Measurements from ENCODE around the gene KAT6B. TPM values are rescaled to one million over a fixed set of nuclear protein-coding genes. Genes with fewer than 3 reads are reported as not detected.
"Not testable (repeated sequence)": the region's sequence is repeated elsewhere in the genome, so short reads cannot be mapped to it uniquely, and the experiment has no call there.

The KAT6B gene
- total and polyA plus RNA-seq, 7 donors, result 2.1 to 21.3 (median 16.9) TPM

GRCh38 chr10:74787457-74787856 lies 38.9 kb upstream of the KAT6B start:
- no peaks in the 10 kb centered on the region for H3K4me1 ChIP-seq
- ATAC-seq, result no peak

GRCh38 chr10:74791979-74792378 lies 34.4 kb upstream of the KAT6B start:
- intact Hi-C loops (cut with DNase I), result not testable (repeated sequence)

More at GRCh38 chr10:74787457-74787856, 38.9 kb upstream of the KAT6B start:
- no peaks in the 10 kb centered on the region for H3K36me3 ChIP-seq (ENCODE audit: insufficient read depth in 1 of 2, low read depth in 1 of 2)
- 86 to 89% (median 88%) methylated on average over 5 of the region's 5 CpGs for WGBS, 3 donors
- no peak overlapping the region for H3K27ac ChIP-seq
- no peaks in the 10 kb centered on the region for H3K27me3 ChIP-seq (ENCODE audit: insufficient read depth in 3 of 3, low read length in 2 of 3)
- no peak for TF ChIP-seq CTCF (IDR thresholded peaks at IDR 0.05)
- no peaks in the 10 kb centered on the region for H3K9me3 ChIP-seq
- no peak overlapping the region for H3K4me3 ChIP-seq
- intact Hi-C loops (cut with DNase I), result no loop called here
- no peak for DNase-seq

GRCh38 chr10:74792726-74793125 lies 33.7 kb upstream of the KAT6B start:
- no peak for ATAC-seq
- no peak for DNase-seq
- Histone ChIP-seq H3K36me3 (ENCODE audit: insufficient read depth in 1 of 2, low read depth in 1 of 2) (no peaks in the 10 kb centered on the region), H3K9me3 (no peaks in the 10 kb centered on the region), H3K4me3 (no peak overlapping the region), H3K27me3 (ENCODE audit: insufficient read depth in 3 of 3, low read length in 2 of 3) (no peaks in the 10 kb centered on the region), H3K27ac (no peak overlapping the region), H3K4me1 (no peaks in the 10 kb centered on the region)
- no peak for TF ChIP-seq CTCF (IDR thresholded peaks at IDR 0.05)
- intact Hi-C loops (cut with DNase I), result no loop called here

More at GRCh38 chr10:74791979-74792378, 34.4 kb upstream of the KAT6B start:
- ATAC-seq; H3K27ac ChIP-seq; H3K4me3 ChIP-seq; H3K27me3 ChIP-seq (ENCODE audit: insufficient read depth in 3 of 3, low read length in 2 of 3); DNase-seq; H3K36me3 ChIP-seq (ENCODE audit: insufficient read depth in 1 of 2, low read depth in 1 of 2); H3K9me3 ChIP-seq; H3K4me1 ChIP-seq: not testable (repeated sequence)
- 85 to 95% (median 94%) methylated on average over 5 of the region's 5 CpGs for WGBS, 3 donors

GRCh38 chr10:74793240-74793639 lies 33.2 kb upstream of the KAT6B start:
- H3K36me3 ChIP-seq (ENCODE audit: insufficient read depth in 1 of 2, low read depth in 1 of 2), result not testable (repeated sequence)

GRCh38 chr10:74794531-74794930 lies 31.9 kb upstream of the KAT6B start:
- no peak for TF ChIP-seq CTCF (IDR thresholded peaks at IDR 0.05)
- Histone ChIP-seq H3K4me3 (no peak overlapping the region), H3K9me3 (no peaks in the 10 kb centered on the region), H3K36me3 (ENCODE audit: insufficient read depth in 1 of 2, low read depth in 1 of 2) (no peaks in the 10 kb centered on the region), H3K27ac (no peak overlapping the region), H3K4me1 (no peaks in the 10 kb centered on the region), H3K27me3 (ENCODE audit: insufficient read depth in 3 of 3, low read length in 2 of 3) (no peaks in the 10 kb centered on the region)
- 58 to 77% (median 67%) methylated on average over 1 of the region's 1 CpG for WGBS, 3 donors
- intact Hi-C loops (cut with DNase I), result no loop called here
- DNase-seq (no peak), ATAC-seq (no peak)

More at GRCh38 chr10:74793240-74793639, 33.2 kb upstream of the KAT6B start:
- H3K27ac ChIP-seq; H3K4me1 ChIP-seq; DNase-seq; H3K4me3 ChIP-seq; H3K27me3 ChIP-seq (ENCODE audit: insufficient read depth in 3 of 3, low read length in 2 of 3); intact Hi-C loops (cut with DNase I); ATAC-seq; H3K9me3 ChIP-seq: not testable (repeated sequence)
- 96 to 100% (median 100%) methylated on average over 1 of the region's 1 CpG for WGBS, 3 donors

GRCh38 chr10:74797550-74797949 lies 28.9 kb upstream of the KAT6B start:
- H3K27ac ChIP-seq, result no peak overlapping the region
- no peak for ATAC-seq
- H3K27me3 ChIP-seq (ENCODE audit: insufficient read depth in 3 of 3, low read length in 2 of 3), result no peaks in the 10 kb centered on the region
- no peaks in the 10 kb centered on the region for H3K4me1 ChIP-seq
- no peak for DNase-seq
- intact Hi-C loops (cut with DNase I), result no loop called here
- WGBS, 3 donors, result 74 to 88% (median 83%) methylated on average over 1 of the region's 1 CpG
- H3K9me3 ChIP-seq, result no peaks in the 10 kb centered on the region
- no peak overlapping the region for H3K4me3 ChIP-seq
- H3K36me3 ChIP-seq (ENCODE audit: insufficient read depth in 1 of 2, low read depth in 1 of 2), result no peaks in the 10 kb centered on the region
- TF ChIP-seq CTCF (IDR thresholded peaks at IDR 0.05), result no peak
